ENCODE results near the gene CLEC5A.
"Not testable (repeated sequence)": the region's sequence is repeated elsewhere in the genome, so short reads cannot be mapped to it uniquely, and the experiment has no call there.

Gene CLEC5A

GRCh38 chr7:141946796-141947195, at the start of gene CLEC5A:
TSS of gene CLEC5A (minus strand) at chr7:141946974. CDS start at chr7:141946292, 682 bp downstream.
- peak; percentile 68 for DNase-seq

DNA sequence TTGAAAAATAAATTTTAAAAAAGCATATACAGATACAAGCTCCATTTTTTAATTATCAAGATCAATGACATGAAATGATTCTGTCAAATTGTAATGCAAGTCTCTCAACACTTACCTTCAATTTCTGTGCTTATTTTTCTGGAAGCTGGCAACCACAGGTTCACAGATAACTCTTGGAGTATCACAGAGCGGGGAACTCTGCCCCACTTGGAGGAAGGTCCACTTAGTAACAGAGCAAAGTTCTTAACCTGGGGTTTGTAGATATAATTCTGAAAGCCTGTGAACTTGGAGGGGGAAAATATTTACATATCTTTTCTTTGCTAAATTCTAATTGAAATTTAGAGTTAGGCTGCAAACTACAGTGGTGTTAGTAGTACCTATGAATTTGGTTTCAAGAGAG, 46.6 kb upstream of the CLEC5A start:
- DNase-seq, result no peak

DNA sequence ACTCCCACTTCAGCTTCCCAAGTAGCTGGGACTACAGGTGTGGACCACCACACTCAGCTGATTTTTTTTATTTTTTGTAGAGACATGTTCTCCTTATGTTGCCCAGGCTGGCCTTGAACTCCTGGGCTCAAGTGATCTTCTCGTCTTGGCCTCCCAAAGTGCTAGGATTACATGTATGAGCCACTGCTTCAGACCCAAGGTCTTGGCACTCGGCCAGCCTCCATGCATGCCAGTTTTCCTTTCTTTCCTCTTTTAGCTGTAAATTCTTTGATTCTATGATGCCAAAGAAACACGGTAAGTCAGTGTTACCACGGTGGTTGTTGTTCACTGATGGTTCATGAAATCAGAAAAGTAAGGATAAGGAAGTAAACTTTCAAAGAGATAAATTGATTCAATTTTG, 45.9 kb upstream of the CLEC5A start:
- no peak for DNase-seq

DNA sequence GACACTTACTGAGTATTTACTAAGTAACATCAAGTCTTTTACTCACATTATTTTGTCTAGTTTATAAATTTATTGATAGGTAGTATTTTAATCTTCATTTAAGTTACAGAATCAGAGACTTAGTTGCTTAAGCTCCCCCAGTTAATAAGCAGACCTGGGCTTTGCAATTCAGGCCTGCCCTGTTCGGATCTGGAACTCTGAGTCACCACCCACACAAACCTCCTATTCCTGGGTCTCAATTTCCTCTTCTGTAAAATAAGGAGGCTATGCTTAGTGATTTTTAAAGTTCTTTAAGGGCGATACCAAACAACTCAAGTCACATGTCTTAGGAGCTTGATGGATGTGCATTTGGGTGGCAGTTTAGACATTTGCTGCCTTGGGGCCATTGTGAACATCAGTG, 45.4 kb upstream of the CLEC5A start:
- peak; percentile 83 for DNase-seq

- peak; percentile 40 for DNase-seq
These were observed 44.4 kb upstream of the CLEC5A start for GRCh38 chr7:141991140-141991539.

GRCh38 chr7:141990011-141990725, 43.4 kb upstream of the CLEC5A start:
- peak; percentile 62 for DNase-seq

- not testable (repeated sequence) for DNase-seq
These were observed 41.0 kb upstream of the CLEC5A start for GRCh38 chr7:141987803-141988202.

DNA sequence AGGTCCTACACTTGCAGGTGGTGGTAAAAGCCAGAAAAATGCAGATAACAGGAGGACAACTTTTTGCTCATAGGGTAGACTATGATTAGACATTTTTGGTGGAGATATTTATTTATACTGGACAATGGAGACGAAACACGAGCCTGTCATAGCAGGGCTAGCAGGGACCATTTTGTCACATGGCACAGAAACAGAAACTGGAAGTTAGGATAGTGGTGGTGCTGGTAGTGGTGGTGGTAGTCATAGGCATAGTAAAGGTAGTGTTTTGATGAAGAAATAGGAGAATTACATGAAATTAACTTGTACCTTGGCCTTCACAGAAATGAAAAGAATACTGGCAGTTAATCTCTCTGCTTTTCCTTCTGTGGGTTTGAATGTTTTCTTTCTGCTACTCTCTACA, 40.1 kb upstream of the CLEC5A start:
- DNase-seq, result peak; percentile 18

- DNase-seq, result not testable (repeated sequence)
These were observed 39.2 kb upstream of the CLEC5A start for GRCh38 chr7:141985926-141986325.

GRCh38 chr7:141979568-141979967, 32.8 kb upstream of the CLEC5A start:
- DNase-seq, result peak; percentile 23

- DNase-seq, result no peak
These were observed 31.6 kb upstream of the CLEC5A start for GRCh38 chr7:141978351-141978750.

DNA sequence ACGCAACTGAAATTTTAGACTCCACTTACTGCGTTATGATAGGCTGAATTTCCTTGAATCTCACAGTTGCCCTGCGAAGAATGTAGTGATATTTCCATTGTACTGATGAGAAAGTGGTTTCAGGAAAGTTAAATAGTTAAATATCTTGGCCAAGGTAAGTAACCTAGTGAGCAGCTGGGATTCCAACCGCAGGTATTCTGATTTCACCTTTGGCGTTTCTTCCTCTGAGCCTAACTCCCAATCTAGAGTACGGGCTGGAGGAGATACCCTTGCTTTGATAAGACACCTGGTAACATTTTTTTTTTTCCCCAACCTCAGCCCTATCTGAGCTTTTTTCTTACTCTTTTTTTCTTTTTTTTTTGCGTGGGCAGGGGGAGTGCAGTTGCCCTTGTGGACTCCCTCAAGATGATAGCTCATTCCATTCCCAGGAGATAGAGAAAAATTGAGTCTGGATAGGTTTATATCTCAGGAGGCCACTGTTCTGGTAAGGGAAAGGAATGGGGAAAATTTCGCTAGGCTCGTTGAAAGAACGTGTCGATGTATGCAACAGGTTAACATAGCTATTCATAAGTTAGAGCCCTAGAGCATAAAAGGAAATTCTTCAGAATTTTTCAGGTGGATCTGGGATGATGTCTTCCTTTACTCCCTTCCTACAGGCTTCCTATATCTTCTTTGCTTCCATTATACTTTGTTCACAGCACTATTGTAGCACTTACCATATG, 29.9 kb upstream of the CLEC5A start:
- no peak for DNase-seq

GRCh38 chr7:141975806-141976523, 29.2 kb upstream of the CLEC5A start:
- peak; percentile 74 for DNase-seq

GRCh38 chr7:141974831-141975230, 28.1 kb upstream of the CLEC5A start:
- DNase-seq, result no peak

DNA sequence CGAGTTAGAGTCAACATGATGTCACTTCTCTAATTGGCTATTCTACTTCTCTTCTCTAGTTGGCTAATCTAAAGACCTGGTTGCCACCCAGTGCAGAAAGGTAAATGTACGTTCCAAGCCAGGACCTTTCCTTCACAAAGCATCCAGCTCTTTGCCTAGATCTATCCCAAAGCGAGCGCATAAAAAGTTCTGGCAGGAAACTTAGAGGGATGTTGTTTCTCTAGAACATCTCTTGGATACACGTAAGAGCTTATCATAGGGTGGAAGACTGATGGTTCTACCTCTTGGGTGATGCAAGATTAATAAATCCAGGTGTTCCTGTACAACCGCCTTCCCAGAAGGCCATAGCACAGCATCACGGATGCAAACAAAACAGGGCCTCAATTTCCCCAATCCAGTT, 26.9 kb upstream of the CLEC5A start, which contains the start of gene TAS2R38:
TSS of gene TAS2R38 (minus strand) at position 101 of the 400 bp plus-strand sequence. CDS start at position 17, 84 bp downstream.
- DNase-seq, result no peak

DNA sequence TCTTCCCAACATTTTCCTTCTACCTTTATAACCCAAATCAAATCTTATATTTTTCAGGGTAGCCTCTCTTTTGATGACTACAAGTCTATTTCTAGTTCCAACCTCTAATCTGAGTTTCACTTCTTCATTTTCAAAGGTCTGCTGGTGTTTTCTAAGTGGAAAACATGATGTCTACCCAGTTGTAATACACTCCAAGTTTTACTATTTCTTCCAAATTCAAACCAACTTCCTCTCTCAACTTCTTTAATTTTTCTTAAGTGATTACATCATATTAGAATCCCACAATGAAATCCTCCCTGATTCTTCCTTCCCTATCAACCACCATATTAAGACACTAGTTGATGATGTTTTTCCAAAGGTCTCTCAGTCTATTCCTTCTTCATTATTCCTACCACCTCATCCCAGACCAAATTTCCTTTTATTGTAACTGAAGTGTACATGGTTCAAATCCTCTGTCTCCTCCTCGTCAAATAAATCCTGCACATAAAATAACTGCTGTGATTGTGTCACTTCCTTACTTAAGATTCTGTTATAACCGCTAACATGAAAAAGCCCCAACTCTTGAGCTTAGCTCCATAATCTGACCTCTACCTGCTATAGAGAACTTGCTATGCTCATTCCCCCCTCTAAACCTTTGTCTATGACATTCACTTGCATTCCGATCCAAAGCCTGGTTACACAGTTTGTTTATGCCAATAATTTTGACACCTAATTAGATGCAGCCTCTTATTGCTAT, 14.1 kb upstream of the CLEC5A start:
- peak; percentile 95 for DNase-seq

DNA sequence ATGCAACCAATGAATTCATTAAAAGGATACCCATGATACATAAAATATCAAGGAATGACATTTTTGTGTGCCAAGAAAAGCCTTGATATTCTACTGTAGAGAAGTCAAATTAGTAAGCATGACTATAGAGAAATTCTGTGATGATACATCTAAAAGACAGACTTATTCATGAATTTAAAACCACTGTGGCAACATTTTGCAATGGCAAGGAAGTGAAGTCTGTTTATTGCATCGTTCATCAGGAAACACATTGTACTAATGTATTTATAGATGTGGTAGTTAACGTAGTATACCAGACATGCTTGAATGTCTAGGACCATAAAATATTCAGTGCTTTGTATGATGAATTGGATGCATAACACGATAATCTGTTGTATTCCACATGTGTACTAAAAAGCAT, 9.3 kb upstream of the CLEC5A start:
- DNase-seq, result peak; percentile 93

DNA sequence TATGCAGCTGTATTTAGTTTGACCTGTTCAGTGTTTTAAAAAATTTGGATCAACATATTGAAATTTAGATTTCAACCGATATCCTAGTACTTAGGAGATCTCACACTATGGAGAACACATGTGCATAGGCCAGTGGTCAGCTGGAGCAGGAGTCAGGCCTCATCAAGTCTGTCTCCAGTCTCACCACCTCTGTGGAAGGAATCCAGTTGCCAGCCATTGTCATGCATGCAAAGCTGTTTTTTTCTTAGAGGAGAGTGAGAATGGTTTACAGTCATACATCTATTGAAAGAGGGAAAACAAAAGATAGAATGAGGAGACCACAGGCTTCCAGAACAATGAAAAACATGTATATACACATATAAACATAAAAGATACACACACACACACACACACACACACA, 7.6 kb upstream of the CLEC5A start:
- DNase-seq, result no peak

- no peak for DNase-seq
These were observed 5.7 kb upstream of the CLEC5A start for GRCh38 chr7:141952461-141952860.

- DNase-seq, result peak; percentile 68
These were observed 4.0 kb upstream of the CLEC5A start for GRCh38 chr7:141950806-141951205.

DNA sequence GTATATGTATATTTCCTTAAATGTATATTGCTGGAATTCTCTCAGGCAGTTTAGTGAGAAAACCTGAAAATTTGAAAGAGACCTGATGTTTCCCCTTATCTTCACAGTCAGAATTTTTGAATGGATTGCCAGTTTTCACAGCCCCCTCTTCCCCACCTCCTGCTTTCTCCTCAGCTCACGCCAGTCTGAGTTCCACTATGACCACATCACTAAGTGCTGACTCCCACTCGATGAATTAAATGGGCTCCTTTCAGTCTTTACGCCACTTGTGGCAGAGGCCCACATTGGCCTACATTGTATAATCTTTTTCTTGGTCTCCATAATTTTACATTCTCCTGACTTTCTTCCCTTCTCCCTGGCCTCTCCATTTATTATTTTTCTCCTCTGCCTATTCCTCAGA, 3.1 kb upstream of the CLEC5A start:
- peak; percentile 55 for DNase-seq

- peak; percentile 86 for DNase-seq
These were observed 2.7 kb upstream of the CLEC5A start for GRCh38 chr7:141949451-141949850.

- DNase-seq, result peak; percentile 82
These were observed 2.2 kb upstream of the CLEC5A start for GRCh38 chr7:141949021-141949420.
